ENCODE data around the gene ERN1.

The ERN1 gene

GRCh38 chr17:64003526-64004121, 126.3 kb downstream of the ERN1 start:
- no peak for DNase-seq (ENCODE audit: low read depth)

GRCh38 chr17:64002658-64003525, 127.1 kb downstream of the ERN1 start:
- no peak for DNase-seq (ENCODE audit: low read depth)

GRCh38 chr17:64001763-64002529, 128.0 kb downstream of the ERN1 start:
- DNase-seq (ENCODE audit: low read depth), result peak; percentile 37

- no peak for DNase-seq (ENCODE audit: low read depth)
These were observed 128.8 kb downstream of the ERN1 start for GRCh38 chr17:64001091-64001579.

- DNase-seq (ENCODE audit: low read depth), result no peak
These were observed 130.0 kb downstream of the ERN1 start for GRCh38 chr17:63999680-64000531.

GRCh38 chr17:63998721-63999679, 130.9 kb downstream of the ERN1 start:
- no peak for DNase-seq (ENCODE audit: low read depth)

GRCh38 chr17:63998050-63998720, 131.8 kb downstream of the ERN1 start, which contains the start of gene PRR29:
TSS of gene PRR29 (plus strand) at chr17:63998351. CDS start at chr17:63998365, 14 bp downstream.
- peak; percentile 17 for DNase-seq (ENCODE audit: low read depth)

GRCh38 chr17:63997341-63998048, 132.4 kb downstream of the ERN1 start:
- DNase-seq (ENCODE audit: low read depth), result no peak

- no peak for DNase-seq (ENCODE audit: low read depth)
These were observed 133.3 kb downstream of the ERN1 start for GRCh38 chr17:63996430-63997182.

GRCh38 chr17:63995626-63996025, 134.3 kb downstream of the ERN1 start:
- DNase-seq (ENCODE audit: low read depth), result no peak

- DNase-seq (ENCODE audit: low read depth), result no peak
These were observed 136.5 kb downstream of the ERN1 start for GRCh38 chr17:63993368-63993985.

- no peak for DNase-seq (ENCODE audit: low read depth)
These were observed 138.3 kb downstream of the ERN1 start for GRCh38 chr17:63991611-63992010.

GRCh38 chr17:63989622-63990345, 140.2 kb downstream of the ERN1 start:
- no peak for DNase-seq (ENCODE audit: low read depth)
